KOPT-K1 (cell line): ENCODE measurements around the gene TTF2.

Experiments
- H3K27ac ChIP-seq: fragments of 200-600 bp; sonication (generic); 2 replicates; pipeline ENCODE4 v1.5.1; 2016; ENCODE audit warnings: antibody characterized with exemption, mild to moderate bottlenecking, low read depth, low read length; ENCODE audit not compliant: poor library complexity, severe bottlenecking
- H3K36me3 ChIP-seq: fragments of 200-600 bp; sonication (generic); 2 replicates; pipeline ENCODE4 v1.5.1; 2017; ENCODE audit warnings: antibody characterized with exemption, mild to moderate bottlenecking, low read length, moderate library complexity; ENCODE audit not compliant: insufficient read depth
- H3K9me3 ChIP-seq: fragments of 200-600 bp; sonication (generic); 2 replicates; pipeline ENCODE4 v1.5.1; 2017; ENCODE audit warnings: antibody characterized with exemption, low read length, mild to moderate bottlenecking; ENCODE audit not compliant: insufficient read depth, poor library complexity, severe bottlenecking

TTF2 gene

GRCh38 chr1:117061986-117062415 lies 1.9 kb downstream of the TTF2 start:
- no peak overlapping the region for H3K27ac ChIP-seq
- H3K9me3 ChIP-seq = no peaks in the 10 kb centered on the region
- H3K36me3 ChIP-seq = peaks cover 58% of the 10 kb centered on the region

GRCh38 chr1:117066367-117066766 lies 6.2 kb downstream of the TTF2 start:
- Histone ChIP-seq H3K9me3 (no peaks in the 10 kb centered on the region), H3K36me3 (peaks cover 98% of the 10 kb centered on the region)

GRCh38 chr1:117067533-117068370 lies 7.6 kb downstream of the TTF2 start:
- Histone ChIP-seq H3K36me3 (peaks cover 96% of the 10 kb centered on the region), H3K9me3 (no peaks in the 10 kb centered on the region), H3K27ac (no peak overlapping the region)

More at GRCh38 chr1:117066367-117066766, 6.2 kb downstream of the TTF2 start:
- H3K27ac ChIP-seq = no peak overlapping the region

- Histone ChIP-seq H3K9me3 (no peaks in the 10 kb centered on the region), H3K27ac (no peak overlapping the region), H3K36me3 (peaks cover 96% of the 10 kb centered on the region)
Observed at GRCh38 chr1:117068580-117068979, 8.5 kb downstream of the TTF2 start.

- Histone ChIP-seq H3K9me3 (no peaks in the 10 kb centered on the region), H3K27ac (no peak overlapping the region), H3K36me3 (peaks cover 96% of the 10 kb centered on the region)
Observed at GRCh38 chr1:117069220-117069844, 9.2 kb downstream of the TTF2 start.

- Histone ChIP-seq H3K36me3 (peaks cover 96% of the 10 kb centered on the region), H3K9me3 (no peaks in the 10 kb centered on the region), H3K27ac (no peak overlapping the region)
Observed at GRCh38 chr1:117070124-117070523, 10.0 kb downstream of the TTF2 start.

- Histone ChIP-seq H3K36me3 (peaks cover 96% of the 10 kb centered on the region), H3K9me3 (no peaks in the 10 kb centered on the region), H3K27ac (no peak overlapping the region)
Observed at GRCh38 chr1:117076648-117077047, 16.5 kb downstream of the TTF2 start.

GRCh38 chr1:117077267-117077666 lies 17.1 kb downstream of the TTF2 start:
- Histone ChIP-seq H3K9me3 (no peaks in the 10 kb centered on the region), H3K36me3 (peaks cover 97% of the 10 kb centered on the region), H3K27ac (no peak overlapping the region)

GRCh38 chr1:117079737-117080136 lies 19.6 kb downstream of the TTF2 start:
- Histone ChIP-seq H3K27ac (no peak overlapping the region), H3K9me3 (no peaks in the 10 kb centered on the region), H3K36me3 (peaks cover 100% of the 10 kb centered on the region)

- Histone ChIP-seq H3K27ac (no peak overlapping the region), H3K9me3 (no peaks in the 10 kb centered on the region), H3K36me3 (peaks cover 98% of the 10 kb centered on the region)
Observed at GRCh38 chr1:117084231-117084630, 24.1 kb downstream of the TTF2 start.

- no peak overlapping the region for H3K27ac ChIP-seq
- no peaks in the 10 kb centered on the region for H3K9me3 ChIP-seq
- H3K36me3 ChIP-seq = peaks cover 98% of the 10 kb centered on the region
Observed at GRCh38 chr1:117087686-117088085, 27.6 kb downstream of the TTF2 start.

GRCh38 chr1:117089996-117090395 lies 29.9 kb downstream of the TTF2 start:
- no peaks in the 10 kb centered on the region for H3K9me3 ChIP-seq
- H3K36me3 ChIP-seq = peaks cover 98% of the 10 kb centered on the region
- no peak overlapping the region for H3K27ac ChIP-seq

GRCh38 chr1:117092594-117092993 lies 32.5 kb downstream of the TTF2 start:
- Histone ChIP-seq H3K36me3 (peaks cover 100% of the 10 kb centered on the region), H3K9me3 (no peaks in the 10 kb centered on the region), H3K27ac (no peak overlapping the region)

- H3K27ac ChIP-seq = no peak overlapping the region
- H3K9me3 ChIP-seq = no peaks in the 10 kb centered on the region
- peaks cover 100% of the 10 kb centered on the region for H3K36me3 ChIP-seq
Observed at GRCh38 chr1:117093091-117093534, 33.0 kb downstream of the TTF2 start.

- Histone ChIP-seq H3K27ac (no peak overlapping the region), H3K9me3 (no peaks in the 10 kb centered on the region), H3K36me3 (peaks cover 100% of the 10 kb centered on the region)
Observed at GRCh38 chr1:117093870-117094621, 33.9 kb downstream of the TTF2 start.
